Fibroblast of lung (primary cell): ENCODE data around the gene PLEKHA1.

ENCODE experiments used
- EZH2 ChIP-seq: IDR thresholded peaks from 2 replicates; pipeline ENCODE4 v1.5.1; 2012; ENCODE audit warnings: low read length, control low read depth, mild to moderate bottlenecking; ENCODE audit errors: missing control alignments
- TF ChIP-seq, protein P1 (sequence below), 2 donors: IDR thresholded peaks in 1 of 2; conservative IDR thresholded peaks in 1 of 2; 1 replicate in 1 of 2; 2 replicates in 1 of 2; pipeline ENCODE4 v1.5.1; 2011 to 2012; ENCODE audit warnings: low read length in 2 of 2, control low read depth in 1 of 2, inconsistent platforms in 1 of 2, low read depth in 1 of 2, mild to moderate bottlenecking in 1 of 2

GRCh38 chr10:122446668-122447423 is 72.3 kb downstream of the PLEKHA1 start:
- no peak for TF ChIP-seq EZH2
- TF ChIP-seq, protein P1, sequence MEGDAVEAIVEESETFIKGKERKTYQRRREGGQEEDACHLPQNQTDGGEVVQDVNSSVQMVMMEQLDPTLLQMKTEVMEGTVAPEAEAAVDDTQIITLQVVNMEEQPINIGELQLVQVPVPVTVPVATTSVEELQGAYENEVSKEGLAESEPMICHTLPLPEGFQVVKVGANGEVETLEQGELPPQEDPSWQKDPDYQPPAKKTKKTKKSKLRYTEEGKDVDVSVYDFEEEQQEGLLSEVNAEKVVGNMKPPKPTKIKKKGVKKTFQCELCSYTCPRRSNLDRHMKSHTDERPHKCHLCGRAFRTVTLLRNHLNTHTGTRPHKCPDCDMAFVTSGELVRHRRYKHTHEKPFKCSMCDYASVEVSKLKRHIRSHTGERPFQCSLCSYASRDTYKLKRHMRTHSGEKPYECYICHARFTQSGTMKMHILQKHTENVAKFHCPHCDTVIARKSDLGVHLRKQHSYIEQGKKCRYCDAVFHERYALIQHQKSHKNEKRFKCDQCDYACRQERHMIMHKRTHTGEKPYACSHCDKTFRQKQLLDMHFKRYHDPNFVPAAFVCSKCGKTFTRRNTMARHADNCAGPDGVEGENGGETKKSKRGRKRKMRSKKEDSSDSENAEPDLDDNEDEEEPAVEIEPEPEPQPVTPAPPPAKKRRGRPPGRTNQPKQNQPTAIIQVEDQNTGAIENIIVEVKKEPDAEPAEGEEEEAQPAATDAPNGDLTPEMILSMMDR (conservative IDR thresholded peaks at IDR 0.05 in 1 of 2, IDR thresholded peaks at IDR 0.05 in 1 of 2; ENCODE audit: low read depth in 1 of 2, low read length in 2 of 2) = no peak
